ENCODE results near the gene SNRNP27.
A peak's percentile ranks its signal among the peaks of the same experiment; 100 is the strongest.
"Not testable (repeated sequence)": the region's sequence is repeated elsewhere in the genome, so short reads cannot be mapped to it uniquely, and the experiment has no call there.

Gene SNRNP27

DNA sequence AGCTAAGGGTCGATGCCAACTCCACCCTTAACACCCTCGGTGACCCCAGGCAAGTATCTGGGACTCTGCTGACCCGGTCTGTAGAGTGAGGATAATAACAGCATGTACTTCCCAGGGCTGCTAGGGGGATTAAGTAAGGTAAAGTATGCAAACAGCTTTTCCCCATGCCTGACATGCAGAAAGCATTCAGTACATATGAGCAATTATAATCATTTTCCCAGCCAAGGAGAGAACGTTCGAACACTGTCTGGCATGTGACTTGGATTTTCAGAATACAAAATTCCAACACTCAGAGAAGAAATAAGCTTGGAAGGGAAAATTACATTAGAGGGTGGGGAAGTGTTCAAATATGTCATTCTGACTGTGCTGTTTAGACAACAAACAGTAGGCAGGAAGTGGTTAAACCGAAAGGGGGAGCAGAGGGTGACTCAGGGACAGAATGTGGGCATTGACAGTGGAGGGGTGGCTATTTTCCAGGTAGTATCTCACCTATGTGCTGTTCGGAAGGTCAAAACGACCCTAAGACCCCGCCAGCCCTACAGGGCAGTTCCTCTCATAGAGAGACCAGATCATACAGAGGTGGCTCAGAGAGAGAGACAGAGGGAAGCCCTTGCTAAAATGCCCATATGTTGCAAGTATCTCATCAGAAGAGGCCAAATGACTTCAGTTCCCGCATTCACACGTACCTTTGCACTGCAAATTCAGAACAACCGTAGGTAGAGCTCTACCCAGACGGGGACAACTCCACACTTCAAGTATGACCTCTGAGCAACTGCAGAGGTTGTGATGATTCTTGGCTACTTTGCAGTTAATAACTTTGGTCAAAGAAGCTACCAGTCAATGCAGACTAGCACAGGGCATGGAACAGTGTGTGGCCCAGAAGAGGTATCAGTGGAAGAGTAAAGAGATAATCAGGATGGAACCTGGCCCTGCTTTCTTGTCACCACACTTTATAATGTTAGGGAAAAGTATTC, 52.9 kb downstream of the SNRNP27 start:
- peak; percentile 16 to 24 for DNase-seq (ENCODE audit: low read depth in 2 of 2)

DNA sequence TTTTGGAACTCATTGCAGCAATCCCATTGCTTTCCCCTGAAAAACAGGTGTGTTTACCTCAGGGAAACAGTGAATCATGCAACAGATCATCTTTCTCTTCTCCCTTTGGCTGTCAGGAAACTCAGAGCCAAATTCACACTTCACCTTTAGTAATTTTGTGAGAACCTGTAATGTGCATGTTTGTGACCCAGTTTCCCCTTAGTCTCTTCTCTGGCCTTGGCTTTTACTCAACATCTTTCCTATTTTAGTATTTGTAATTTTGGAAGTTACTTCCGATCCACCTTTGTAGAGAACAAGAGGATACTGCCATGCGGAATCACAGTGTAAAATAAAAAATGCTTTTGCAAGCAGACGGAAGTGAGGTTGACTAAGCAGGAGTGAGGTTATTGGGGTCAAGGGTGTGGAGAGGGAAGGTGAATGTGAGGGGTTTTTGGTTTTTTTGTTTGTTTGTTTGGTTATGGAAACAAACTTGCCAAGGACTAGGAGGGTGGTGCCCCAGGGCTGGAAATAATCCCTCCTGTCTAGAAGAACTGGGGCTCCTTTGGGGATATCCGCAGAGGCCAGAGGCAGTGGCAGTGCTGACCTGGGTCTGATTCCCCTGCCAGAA, 53.7 kb downstream of the SNRNP27 start:
- DNase-seq (ENCODE audit: low read depth in 2 of 2): no peak

DNA sequence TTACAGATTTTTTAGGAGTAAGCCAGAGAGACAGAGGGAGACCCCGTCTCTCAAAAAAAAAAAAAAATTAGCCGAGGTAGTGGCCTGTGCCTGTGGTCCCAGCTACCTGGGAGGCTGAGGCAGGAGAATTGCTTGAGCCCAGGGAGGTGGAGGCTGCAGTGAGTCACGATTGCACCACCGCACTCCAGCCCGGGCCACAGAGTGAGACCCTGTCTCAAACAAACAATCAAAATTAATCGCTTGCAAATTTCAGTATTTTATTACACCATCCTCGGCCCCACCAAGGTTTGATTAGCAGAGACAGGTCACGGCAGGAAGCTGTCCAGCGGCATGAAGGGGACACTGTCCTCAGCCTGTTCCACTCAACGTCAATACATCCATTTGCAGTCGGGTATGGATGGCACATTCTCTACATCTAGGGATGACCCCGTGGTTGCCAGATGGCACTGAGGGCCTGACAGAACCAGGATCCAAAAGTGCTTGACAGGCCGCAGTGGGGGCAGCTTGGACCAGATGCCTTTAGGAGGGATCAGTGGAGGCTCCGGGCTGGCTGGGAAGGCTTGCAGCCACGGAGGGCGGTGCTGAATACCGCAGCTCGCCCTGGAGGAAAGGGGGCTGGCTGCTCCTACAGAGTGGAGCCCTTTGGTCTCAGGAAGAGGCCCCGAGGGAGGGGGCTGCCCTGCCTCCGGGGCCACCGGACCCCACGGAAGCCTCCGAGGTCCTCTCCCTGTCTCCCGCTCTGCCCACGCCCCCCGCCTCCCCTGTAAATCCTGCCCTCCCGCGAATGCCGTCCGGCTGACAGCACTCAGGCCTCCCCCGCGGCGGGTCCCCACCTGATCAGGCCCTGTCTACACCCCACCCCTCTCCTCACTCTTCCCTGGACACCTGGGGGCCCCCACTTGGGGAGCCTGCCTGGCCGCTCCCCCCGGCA, 54.5 kb downstream of the SNRNP27 start:
- DNase-seq (ENCODE audit: low read depth in 2 of 2): no peak

DNA sequence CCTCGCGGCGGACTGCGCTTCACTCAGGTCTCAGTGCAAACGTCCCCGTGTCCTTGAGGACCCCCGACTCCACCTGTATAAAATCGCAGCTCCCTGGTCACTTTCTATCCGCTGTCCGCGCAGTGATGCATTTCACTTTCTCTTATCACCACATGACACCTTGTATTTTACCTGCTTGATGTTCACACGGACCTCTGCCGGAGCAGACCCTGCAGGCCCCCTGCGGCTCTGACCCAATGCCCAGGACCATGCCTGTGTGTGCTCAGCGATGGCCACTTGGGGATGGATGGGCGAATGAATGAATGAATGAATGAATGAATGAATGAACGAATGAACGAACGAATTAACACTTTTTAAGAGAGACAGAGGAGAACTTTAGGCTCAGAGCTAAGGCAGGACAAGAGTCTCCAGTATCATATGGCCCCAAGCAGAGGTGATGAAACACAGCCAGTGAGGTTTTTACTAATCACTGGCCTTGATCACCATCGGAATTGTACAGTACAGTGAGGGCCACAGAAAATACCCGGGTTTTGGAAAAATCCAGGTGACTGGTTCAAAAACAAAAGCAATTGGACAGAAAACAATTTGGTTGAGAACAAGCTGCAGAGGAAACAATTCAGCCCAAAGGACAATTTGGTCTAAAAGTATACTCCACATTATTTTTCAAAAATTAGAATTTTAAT, 55.3 kb downstream of the SNRNP27 start:
- no peak for DNase-seq (ENCODE audit: low read depth in 2 of 2)

DNA sequence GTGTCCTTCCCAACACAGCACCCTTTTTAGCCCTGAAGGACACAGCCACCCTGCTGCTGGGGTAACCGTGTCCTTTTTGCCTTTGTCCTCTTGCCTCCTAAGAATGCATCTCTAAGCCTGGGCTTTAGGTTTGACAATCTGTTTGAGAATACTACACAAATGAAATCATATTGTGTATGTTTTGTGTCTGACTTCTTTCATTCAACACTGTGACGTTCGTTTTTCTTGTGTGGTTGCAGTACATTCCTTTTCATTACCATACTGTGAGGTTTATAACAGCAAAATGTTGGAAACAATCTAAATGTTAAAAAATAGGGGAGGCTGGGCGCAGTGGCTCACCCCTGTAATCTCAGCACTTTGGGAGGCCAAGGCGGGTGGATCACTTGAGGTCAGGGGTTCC, 56.5 kb downstream of the SNRNP27 start:
- DNase-seq (ENCODE audit: low read depth in 2 of 2): no peak

DNA sequence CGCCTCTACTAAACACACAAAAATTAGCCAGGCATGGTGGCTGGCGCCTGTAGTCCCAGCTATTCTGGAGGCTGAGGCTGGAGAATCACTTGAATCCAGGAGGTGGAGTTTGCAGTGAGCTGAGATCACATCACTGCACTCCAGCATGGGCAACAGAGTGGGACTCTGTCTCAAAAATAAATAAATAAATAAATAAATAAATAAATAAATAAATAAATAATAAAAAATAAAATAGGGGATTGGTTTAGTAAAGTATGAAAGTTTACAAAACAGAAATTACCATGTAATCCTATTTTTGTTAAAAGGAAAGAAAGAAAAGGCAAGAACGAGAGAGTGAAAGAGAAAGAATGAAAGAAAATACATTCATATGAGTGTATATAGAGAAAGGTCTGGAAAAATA, 56.9 kb downstream of the SNRNP27 start:
- not testable (repeated sequence) for DNase-seq (ENCODE audit: low read depth in 2 of 2)

DNA sequence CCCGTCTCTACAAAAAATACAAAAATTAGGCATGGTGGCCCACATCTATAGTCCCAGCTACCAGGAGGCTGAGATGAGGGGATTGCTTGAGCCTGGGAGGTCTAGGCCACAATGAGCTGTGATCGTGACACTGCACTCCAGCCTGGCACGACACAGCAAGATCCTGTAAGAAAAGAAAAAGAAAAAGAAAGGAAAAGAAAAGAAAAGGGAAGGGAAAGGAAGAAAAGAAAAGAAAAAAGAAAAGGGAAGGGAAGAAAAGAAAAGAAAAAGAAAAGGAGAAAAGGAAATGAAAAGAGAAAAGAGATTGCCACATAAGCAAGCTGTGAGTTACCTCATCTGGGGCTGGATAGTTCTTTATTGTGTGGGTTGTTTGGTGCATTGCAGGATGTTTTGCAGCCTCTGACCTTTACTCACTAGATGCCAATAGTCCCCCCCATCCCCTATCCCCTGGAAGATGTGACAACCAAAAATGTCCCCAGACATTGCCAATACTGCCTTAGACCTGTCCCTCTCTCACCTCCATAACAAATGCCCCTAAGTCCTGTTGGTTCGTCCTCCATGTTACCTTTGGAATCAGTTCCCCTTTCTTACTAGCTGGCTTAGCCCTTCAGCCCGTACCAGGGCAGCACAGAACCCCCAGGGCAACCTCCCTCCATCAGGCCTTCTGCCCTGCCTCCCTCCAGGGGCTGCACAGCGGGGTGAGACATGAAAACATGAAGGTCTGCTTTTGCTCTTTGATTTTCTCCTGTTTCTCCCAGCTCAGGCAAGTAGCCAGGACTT, 58.8 kb downstream of the SNRNP27 start:
- no peak for DNase-seq (ENCODE audit: low read depth in 2 of 2)

DNA sequence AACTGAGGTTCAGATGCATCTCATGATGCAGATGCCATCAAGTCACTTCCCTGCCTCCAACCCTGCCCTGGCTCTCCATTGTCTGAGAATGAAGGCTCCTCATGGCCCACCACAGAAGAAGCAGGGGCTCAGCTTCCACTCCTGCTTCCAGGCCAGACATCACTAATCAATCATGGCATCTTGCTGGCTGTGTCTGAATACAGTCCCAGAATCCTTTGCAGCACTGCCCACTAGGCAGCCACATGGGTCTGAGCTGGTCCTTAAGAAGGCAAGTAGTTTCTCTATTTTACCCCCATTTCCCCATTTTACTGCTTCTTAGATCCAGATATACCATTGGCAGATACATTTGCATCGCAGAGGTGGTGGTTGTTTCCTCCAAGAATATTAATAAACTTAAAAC, 60.3 kb downstream of the SNRNP27 start:
- DNase-seq (ENCODE audit: low read depth in 2 of 2): no peak

Data from stimulated activated CD8-positive, alpha-beta memory T cell treated with anti-CD3 and anti-CD28 coated beads, Interleukin-2, amount 100 ng/mL, for 1 hour (primary cell).